Measurements from ENCODE around the gene DGKD. TPM values are rescaled to one million over a fixed set of nuclear protein-coding genes. Genes with fewer than 3 reads are reported as not detected.
A peak's percentile ranks its signal among the peaks of the same experiment; 100 is the strongest.

The DGKD gene
- total RNA-seq, 1 donor from 2014 or later = 72.5 TPM

DNA sequence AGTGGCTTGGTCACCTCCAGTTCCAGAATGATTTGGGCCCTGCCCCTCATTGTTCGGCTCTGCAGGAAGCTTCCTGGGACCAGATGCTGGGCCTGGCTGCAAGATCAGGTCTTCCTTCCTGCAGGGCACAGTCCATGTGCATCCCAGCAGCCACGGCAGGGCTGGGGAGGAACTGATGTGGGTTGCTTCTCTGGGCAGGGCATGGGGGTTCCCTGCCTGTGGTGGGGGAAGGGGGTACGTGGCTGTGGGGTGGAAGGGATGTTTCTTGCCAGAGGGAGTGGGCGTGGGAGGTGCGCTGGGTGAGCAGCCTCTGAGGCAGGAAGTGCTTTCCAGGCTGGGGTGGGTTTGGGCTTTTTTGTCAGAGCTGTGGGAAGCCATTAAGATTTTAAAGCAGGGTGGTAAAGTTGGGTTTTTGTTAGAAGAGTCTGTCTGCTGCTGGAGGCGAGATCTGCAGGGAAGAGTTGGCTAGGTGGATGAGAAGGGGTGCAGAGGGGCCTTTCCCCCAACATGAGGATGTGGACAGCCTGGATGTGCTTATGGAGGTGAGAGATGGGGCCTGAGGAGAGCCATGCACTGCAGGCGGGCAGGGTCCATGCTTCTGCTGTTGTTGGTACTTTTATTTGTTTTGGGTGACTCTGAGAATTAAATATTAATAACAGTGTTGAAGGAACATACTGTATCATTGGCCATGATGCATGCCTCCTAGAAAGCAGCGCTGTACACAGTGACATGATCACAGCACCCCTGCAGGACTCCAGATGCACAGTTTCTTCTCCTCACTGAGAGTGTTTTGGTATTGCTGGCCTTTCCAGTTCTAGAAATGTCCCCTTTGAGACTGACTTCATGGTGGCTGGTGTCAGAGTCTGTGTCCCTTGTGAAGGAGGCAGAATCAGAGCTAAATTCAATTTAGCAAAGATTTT, 45.3 kb downstream of the DGKD start:
- TF ChIP-seq, protein P1, sequence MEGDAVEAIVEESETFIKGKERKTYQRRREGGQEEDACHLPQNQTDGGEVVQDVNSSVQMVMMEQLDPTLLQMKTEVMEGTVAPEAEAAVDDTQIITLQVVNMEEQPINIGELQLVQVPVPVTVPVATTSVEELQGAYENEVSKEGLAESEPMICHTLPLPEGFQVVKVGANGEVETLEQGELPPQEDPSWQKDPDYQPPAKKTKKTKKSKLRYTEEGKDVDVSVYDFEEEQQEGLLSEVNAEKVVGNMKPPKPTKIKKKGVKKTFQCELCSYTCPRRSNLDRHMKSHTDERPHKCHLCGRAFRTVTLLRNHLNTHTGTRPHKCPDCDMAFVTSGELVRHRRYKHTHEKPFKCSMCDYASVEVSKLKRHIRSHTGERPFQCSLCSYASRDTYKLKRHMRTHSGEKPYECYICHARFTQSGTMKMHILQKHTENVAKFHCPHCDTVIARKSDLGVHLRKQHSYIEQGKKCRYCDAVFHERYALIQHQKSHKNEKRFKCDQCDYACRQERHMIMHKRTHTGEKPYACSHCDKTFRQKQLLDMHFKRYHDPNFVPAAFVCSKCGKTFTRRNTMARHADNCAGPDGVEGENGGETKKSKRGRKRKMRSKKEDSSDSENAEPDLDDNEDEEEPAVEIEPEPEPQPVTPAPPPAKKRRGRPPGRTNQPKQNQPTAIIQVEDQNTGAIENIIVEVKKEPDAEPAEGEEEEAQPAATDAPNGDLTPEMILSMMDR (conservative IDR thresholded peaks at IDR 0.05) = no peak
- no peaks in the 10 kb centered on the region for H3K27me3 Mint-ChIP-seq
- no peaks in the 10 kb centered on the region for H3K9me3 Mint-ChIP-seq
- H3K4me3 Mint-ChIP-seq = no peak overlapping the region
- H3K27ac Mint-ChIP-seq = peak overlapping the region; percentile 2
- peaks cover 6% of the 10 kb centered on the region for H3K4me1 Mint-ChIP-seq (ENCODE audit: unreplicated experiment)
- no peak for DNase-seq (ENCODE audit: extremely low spot score, unreplicated experiment)
- peaks cover 28% of the 10 kb centered on the region for H3K36me3 Mint-ChIP-seq

DNA sequence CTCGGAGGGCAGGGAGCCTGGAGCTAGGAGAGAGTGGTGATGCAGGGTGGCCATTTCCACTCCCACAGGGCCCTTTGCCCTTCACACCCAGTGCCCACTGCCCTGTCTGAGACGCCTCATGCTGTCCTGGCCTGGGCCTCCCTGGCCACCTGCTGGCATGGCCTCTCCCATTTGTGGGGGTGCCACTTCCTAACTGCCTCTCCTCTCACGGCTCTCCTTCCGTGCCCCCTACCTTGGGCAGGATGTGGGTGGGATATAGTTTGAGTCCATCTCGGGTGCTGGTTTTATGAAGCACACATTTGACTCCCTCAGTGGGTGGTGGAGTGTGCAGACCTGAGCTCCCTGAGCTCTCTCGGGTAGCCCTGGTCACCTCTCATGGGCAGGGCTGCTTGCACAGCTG, 46.0 kb downstream of the DGKD start:
- no peaks in the 10 kb centered on the region for H3K9me3 Mint-ChIP-seq
- no peak overlapping the region for H3K27ac Mint-ChIP-seq
- TF ChIP-seq, protein P1 (conservative IDR thresholded peaks at IDR 0.05) = no peak
- peaks cover 31% of the 10 kb centered on the region for H3K36me3 Mint-ChIP-seq
- H3K4me3 Mint-ChIP-seq = no peak overlapping the region
- peaks cover 6% of the 10 kb centered on the region for H3K4me1 Mint-ChIP-seq (ENCODE audit: unreplicated experiment)
- no peaks in the 10 kb centered on the region for H3K27me3 Mint-ChIP-seq
- DNase-seq (ENCODE audit: extremely low spot score, unreplicated experiment) = no peak

DNA sequence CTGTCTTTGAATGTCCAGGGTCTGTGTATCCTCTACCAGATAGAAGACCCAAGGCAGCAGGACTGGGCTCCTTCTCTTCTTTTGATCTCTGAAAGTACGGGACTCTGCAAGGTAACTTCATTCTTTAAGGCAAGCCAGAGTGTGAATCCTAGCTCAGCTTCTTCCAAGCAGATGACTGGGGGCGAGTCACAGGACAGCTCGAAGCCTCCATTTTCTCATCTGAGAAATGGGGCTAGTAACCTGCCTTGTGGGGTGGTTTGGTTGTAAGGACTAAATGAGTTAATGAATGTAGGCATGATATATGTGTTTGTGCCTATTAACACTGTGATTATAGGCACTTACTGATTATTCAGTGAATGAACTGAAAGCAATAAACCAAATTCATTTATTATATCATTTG, 46.7 kb downstream of the DGKD start:
- Mint-ChIP-seq H3K4me3 (no peak overlapping the region), H3K36me3 (peaks cover 27% of the 10 kb centered on the region), H3K4me1 (ENCODE audit: unreplicated experiment) (peaks cover 6% of the 10 kb centered on the region), H3K27ac (no peak overlapping the region), H3K27me3 (no peaks in the 10 kb centered on the region), H3K9me3 (no peaks in the 10 kb centered on the region)
- DNase-seq (ENCODE audit: extremely low spot score, unreplicated experiment) = peak; percentile 10
- TF ChIP-seq, protein P1 (conservative IDR thresholded peaks at IDR 0.05) = no peak

DNA sequence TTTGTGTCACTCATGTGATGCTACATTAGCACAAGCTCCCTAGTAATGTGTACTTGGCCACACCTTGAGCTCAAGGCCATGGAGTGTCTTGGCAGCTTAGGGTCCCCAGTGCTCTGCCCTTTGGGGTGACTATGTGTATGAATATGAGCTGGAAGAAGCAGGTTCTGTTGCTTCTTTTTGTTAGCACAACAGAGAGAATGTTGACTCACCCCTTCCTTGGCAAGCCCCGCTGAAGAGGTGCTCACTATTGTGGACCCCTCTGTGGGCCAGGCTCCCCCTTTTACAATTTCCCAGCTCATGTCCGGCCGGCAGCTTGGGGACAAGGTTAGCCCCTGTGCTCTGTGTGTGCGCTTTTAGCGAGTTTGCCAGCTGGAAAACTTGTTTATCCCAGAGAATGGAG, 48.1 kb downstream of the DGKD start:
- Mint-ChIP-seq H3K36me3 (peaks cover 25% of the 10 kb centered on the region), H3K9me3 (no peaks in the 10 kb centered on the region), H3K4me1 (ENCODE audit: unreplicated experiment) (peaks cover 6% of the 10 kb centered on the region), H3K27ac (no peak overlapping the region), H3K4me3 (no peak overlapping the region), H3K27me3 (no peaks in the 10 kb centered on the region)
- no peak for DNase-seq (ENCODE audit: extremely low spot score, unreplicated experiment)
- TF ChIP-seq, protein P1 (conservative IDR thresholded peaks at IDR 0.05) = no peak

DNA sequence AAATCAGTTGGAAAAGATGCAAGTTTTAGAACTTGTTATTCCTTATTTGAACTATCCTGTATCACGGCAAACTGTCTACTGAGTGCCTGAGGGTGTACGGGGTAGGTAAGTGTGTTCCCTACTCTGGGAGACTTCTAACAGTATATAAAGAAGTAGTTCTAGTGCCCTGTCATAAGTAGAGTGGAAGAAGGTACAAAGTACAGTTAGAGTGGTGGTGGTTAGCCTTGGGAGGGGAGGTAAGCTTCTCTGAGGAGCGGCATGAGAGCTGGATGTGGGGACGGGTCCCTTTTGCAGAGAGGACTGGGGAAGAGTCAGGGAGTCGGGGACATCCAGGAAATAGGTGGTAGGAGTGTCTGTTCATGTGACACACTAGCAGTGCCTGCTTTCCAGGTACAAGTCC, 48.5 kb downstream of the DGKD start:
- H3K9me3 Mint-ChIP-seq = no peaks in the 10 kb centered on the region
- no peaks in the 10 kb centered on the region for H3K27me3 Mint-ChIP-seq
- DNase-seq (ENCODE audit: extremely low spot score, unreplicated experiment) = no peak
- no peak overlapping the region for H3K4me3 Mint-ChIP-seq
- TF ChIP-seq, protein P1 (conservative IDR thresholded peaks at IDR 0.05) = no peak
- peaks cover 6% of the 10 kb centered on the region for H3K4me1 Mint-ChIP-seq (ENCODE audit: unreplicated experiment)
- peaks cover 25% of the 10 kb centered on the region for H3K36me3 Mint-ChIP-seq
- peak overlapping the region; percentile 43 for H3K27ac Mint-ChIP-seq
